ENCODE results near the gene KIF19. TPM values are rescaled to one million over a fixed set of nuclear protein-coding genes. Genes with fewer than 3 reads are reported as not detected.
"Not testable (repeated sequence)": the region's sequence is repeated elsewhere in the genome, so short reads cannot be mapped to it uniquely, and the experiment has no call there.

Gene KIF19
- polyA plus RNA-seq, 6 donors from 2014 or later: not detected

DNA sequence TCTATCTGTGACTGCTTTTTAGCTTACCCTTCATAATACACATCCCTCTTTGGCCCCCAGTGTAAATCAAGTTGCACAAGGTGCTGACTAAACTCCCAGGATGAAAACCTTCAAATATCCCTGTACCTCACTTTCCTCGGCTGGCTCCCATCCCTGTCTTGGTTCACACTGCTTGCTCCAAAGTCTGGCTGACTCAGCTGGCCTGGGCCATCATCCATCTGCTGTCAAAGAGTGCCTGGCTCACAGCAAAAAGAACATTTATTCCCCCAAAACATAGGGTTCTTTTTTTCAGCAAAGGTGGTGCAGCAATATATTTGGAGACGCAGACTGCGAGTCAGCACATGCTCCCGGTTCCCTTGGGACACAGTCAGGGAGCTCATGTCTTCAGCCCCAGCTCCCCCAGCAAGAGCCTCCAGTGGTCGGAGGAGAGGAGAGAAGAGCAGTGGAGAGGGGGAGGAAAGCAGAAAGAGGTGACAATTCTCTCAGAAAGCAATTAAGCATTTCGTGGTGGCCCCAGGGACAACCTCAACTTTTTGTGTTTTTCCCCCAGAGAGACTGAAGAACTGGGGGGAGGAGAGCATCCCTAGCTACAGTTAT lies 67.4 kb downstream of the KIF19 start:
- DNase-seq: no peak
- no peak overlapping the region for H3K27ac Mint-ChIP-seq
- peaks cover 10 to 34% (median 27%) of the 10 kb centered on the region in 3 donors for H3K27me3 Mint-ChIP-seq
- no peak for ATAC-seq (ENCODE audit: low read depth in 2 of 2)
- H3K9me3 Mint-ChIP-seq: peaks cover 0 to 10% (median 0%) of the 10 kb centered on the region in 7 donors
- H3K4me1 Mint-ChIP-seq: no peaks in the 10 kb centered on the region
- H3K36me3 Mint-ChIP-seq: peaks cover 0 to 5% of the 10 kb centered on the region in 2 donors
- H3K4me3 Mint-ChIP-seq: no peak overlapping the region

DNA sequence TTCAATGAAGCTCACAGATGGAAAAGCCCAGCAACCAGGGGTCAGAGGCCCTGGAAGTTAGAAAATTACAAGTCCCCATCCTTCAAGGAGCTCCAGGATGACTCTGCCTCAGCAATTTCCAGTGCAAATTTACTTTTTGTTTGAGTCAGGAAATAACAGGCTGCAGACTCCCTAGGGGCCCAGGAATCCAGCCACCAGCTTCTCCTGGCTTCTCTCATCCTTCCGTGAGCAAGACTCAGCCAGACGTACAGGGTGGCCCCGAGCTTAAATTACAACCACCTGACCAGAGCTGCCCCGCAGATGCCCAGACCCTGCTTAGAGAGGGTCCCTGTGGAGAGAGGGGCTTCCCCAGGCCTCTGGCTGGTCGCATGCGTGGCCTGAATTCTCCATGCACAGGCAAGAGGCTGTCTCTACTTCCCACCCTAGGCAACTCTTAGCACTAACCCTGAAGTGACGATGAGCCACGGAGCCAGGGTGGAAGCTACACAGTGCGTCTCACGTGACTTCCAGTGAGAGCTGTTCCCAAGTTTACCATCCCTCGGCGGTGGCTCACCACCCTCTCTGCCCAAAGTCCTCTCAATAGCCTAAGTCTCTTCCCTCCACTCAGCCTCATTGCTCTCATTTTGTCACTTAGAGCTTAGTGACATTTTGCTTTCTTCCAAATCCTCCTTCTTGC lies 68.4 kb downstream of the KIF19 start:
- DNase-seq (no peak), ATAC-seq (ENCODE audit: low read depth in 2 of 2) (no peak)
- H3K27ac Mint-ChIP-seq: no peak overlapping the region

DNA sequence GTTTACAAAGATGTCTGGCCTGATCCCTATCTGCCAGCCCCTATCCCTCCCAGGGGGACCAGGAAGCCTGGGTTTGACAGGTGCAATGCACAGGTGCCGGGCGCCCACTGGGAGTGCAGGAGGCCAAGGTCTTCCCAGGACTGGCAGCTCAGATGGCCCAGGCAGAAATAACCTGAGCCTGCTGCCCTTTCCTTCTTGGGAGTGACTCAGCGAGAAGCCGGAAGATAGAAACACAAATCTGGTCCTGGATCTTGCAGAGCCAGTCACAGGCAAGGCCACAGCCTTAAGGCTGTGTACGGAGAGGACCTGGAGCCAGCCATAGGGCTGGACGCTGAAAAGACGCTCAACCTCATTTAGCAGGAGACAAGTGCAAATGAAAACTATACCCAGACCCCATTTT lies 69.0 kb downstream of the KIF19 start:
- DNase-seq (no peak), ATAC-seq (ENCODE audit: low read depth in 2 of 2) (no peak)
- peaks cover 0 to 5% of the 10 kb centered on the region in 2 donors for H3K36me3 Mint-ChIP-seq
- H3K27me3 Mint-ChIP-seq: peaks cover 10 to 23% (median 22%) of the 10 kb centered on the region in 3 donors
- H3K4me3 Mint-ChIP-seq: no peak overlapping the region
- H3K4me1 Mint-ChIP-seq: no peaks in the 10 kb centered on the region
- no peak overlapping the region for H3K27ac Mint-ChIP-seq
- H3K9me3 Mint-ChIP-seq: peaks cover 0 to 16% (median 1%) of the 10 kb centered on the region in 7 donors

More for the DNA sequence above, 68.4 kb downstream of the KIF19 start:
- H3K4me1 Mint-ChIP-seq: no peaks in the 10 kb centered on the region
- H3K36me3 Mint-ChIP-seq: peaks cover 0 to 5% of the 10 kb centered on the region in 2 donors
- H3K4me3 Mint-ChIP-seq: no peak overlapping the region
- H3K27me3 Mint-ChIP-seq: peaks cover 10 to 28% (median 27%) of the 10 kb centered on the region in 3 donors
- peaks cover 0 to 10% (median 0%) of the 10 kb centered on the region in 7 donors for H3K9me3 Mint-ChIP-seq

DNA sequence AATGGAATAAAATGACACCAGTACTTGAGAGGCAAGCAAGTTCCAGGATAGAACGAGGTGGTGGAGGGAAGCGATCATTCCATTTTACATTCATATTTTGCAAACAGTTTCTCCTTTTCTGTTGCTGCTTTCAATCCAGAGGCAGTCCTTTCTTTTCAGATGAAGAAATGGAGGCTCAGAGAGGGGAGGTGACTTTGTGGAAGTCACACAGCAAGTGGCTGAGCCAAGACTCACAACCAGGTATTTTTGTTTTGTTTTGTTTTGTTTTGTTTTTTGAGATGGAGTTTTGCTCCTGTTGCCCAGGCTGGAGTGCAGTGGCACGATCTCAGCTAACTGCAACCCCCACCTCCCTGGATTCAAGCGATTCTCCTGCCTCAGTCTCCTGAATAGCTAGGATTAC lies 70.5 kb downstream of the KIF19 start:
- H3K27ac Mint-ChIP-seq: no peak overlapping the region
- no peaks in the 10 kb centered on the region for H3K4me1 Mint-ChIP-seq
- H3K27me3 Mint-ChIP-seq: peaks cover 6 to 22% (median 19%) of the 10 kb centered on the region in 3 donors
- ATAC-seq (ENCODE audit: low read depth in 2 of 2): no peak
- H3K9me3 Mint-ChIP-seq: peaks cover 0 to 9% (median 2%) of the 10 kb centered on the region in 7 donors
- no peak for DNase-seq
- no peak overlapping the region for H3K4me3 Mint-ChIP-seq
- H3K36me3 Mint-ChIP-seq: peaks cover 0 to 2% of the 10 kb centered on the region in 2 donors

DNA sequence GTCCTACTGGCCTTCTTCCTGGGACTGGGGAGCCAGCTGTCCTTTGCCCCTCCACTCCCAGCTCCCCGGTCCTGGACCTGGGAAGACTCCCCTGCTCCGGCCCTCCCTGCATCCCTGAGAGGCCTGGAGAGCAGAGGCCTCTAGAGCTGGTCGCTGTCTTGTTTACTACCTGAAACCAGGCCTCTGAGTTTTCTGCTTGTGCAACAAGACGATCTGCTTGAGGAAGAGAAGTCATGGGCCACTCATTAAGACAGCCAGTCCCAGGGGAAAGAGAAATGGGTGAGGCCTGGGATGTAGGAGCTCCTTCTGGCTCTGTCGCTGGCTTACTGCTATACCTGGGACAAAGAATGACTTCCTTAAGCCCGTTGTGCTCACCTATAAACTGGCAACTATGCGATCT lies 76.0 kb downstream of the KIF19 start:
- ATAC-seq (ENCODE audit: low read depth in 2 of 2) (no peak), DNase-seq (no peak)
- Mint-ChIP-seq H3K27me3 (peaks cover 13 to 26% (median 26%) of the 10 kb centered on the region in 3 donors), H3K4me1 (no peaks in the 10 kb centered on the region), H3K4me3 (no peak overlapping the region), H3K36me3 (no peaks in the 10 kb centered on the region), H3K27ac (peak overlapping the region in 1 of 6 donors; percentile 28), H3K9me3 (peaks cover 0 to 7% (median 0%) of the 10 kb centered on the region in 7 donors)

DNA sequence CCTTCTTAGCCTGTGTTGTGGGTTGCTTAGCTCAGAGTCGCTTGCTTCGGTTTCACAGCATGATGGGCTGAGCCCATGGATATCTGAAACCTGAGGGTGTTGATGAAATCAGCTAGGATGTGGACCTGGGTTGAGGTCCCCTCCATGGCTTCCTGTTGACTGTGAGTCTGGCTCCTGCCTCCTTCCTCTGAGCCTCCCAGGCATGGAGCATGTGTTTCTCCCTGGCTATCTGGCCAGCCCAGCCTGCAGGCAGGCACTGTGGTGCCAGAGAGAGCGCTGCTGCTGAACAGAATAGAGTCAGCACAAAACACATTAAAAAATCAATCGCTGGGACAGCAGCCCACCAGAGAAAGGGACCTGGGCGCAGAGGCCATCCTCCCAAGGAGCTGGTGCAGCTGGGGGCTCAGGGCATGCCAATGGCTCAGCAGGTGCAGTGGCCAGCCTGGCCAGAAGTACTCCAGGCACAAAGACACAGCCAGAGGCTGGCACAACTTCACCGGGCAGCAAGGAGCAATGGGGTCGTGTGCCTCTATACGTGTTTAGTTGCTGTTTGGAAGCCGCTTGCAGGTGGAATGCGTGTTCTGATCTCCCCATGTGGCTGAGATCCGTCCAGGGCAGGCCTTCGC lies 77.6 kb downstream of the KIF19 start:
- Mint-ChIP-seq H3K27ac (no peak overlapping the region), H3K9me3 (peaks cover 0 to 7% (median 0%) of the 10 kb centered on the region in 7 donors), H3K36me3 (no peaks in the 10 kb centered on the region), H3K4me3 (no peak overlapping the region), H3K4me1 (no peaks in the 10 kb centered on the region), H3K27me3 (peaks cover 13 to 30% (median 26%) of the 10 kb centered on the region in 3 donors)
- DNase-seq (no peak), ATAC-seq (ENCODE audit: low read depth in 2 of 2) (no peak)

DNA sequence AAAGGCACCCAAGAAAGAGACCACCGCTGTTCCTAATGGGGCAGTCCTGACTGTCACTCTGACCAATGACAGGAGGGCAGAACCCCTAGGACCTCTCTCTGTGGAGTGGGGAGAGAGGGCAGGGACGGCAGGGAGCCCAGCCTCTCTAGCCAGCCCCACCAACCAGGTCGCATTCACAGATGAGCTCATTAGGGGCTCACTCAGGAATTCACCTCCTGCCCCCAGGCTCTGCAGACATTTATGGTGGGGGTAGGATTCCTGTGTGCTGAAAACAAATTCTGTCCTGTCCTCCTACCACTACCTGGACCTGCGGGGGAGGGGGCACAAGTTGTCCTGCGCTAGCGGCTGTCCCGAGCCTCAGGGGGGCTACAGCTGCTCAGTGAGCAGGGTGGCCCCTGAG lies 78.2 kb downstream of the KIF19 start:
- H3K27me3 Mint-ChIP-seq: peaks cover 13 to 30% (median 26%) of the 10 kb centered on the region in 3 donors

DNA sequence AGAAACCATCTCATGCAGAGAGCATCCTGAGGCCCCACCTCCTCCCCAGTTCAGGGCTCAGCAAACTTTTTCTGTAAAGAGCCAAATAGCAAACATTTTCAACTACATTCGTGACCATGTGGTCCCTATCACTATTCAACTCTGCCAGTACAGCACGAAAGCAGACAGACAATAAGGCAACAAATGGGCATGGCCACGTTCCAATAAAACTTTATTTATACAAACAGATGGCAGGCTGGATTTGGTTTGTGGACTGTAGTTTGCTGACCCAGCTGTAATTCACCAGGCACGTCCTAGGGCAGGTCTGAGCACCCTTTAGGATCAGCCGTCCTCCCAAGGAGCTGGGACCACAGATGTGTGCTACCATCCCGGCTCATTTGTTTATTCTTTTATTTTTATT lies 78.8 kb downstream of the KIF19 start:
- ATAC-seq (ENCODE audit: low read depth in 2 of 2): no peak
- Mint-ChIP-seq H3K27me3 (peaks cover 13 to 30% (median 26%) of the 10 kb centered on the region in 3 donors), H3K36me3 (no peaks in the 10 kb centered on the region), H3K4me1 (no peaks in the 10 kb centered on the region), H3K9me3 (peaks cover 0 to 4% (median 0%) of the 10 kb centered on the region in 7 donors), H3K4me3 (no peak overlapping the region), H3K27ac (no peak overlapping the region)
- no peak for DNase-seq

More for the DNA sequence above, 78.2 kb downstream of the KIF19 start:
- Mint-ChIP-seq H3K27ac (no peak overlapping the region), H3K4me1 (no peaks in the 10 kb centered on the region), H3K4me3 (no peak overlapping the region), H3K36me3 (no peaks in the 10 kb centered on the region), H3K9me3 (peaks cover 0 to 7% (median 0%) of the 10 kb centered on the region in 7 donors)
- no peak for DNase-seq
- no peak for ATAC-seq (ENCODE audit: low read depth in 2 of 2)

DNA sequence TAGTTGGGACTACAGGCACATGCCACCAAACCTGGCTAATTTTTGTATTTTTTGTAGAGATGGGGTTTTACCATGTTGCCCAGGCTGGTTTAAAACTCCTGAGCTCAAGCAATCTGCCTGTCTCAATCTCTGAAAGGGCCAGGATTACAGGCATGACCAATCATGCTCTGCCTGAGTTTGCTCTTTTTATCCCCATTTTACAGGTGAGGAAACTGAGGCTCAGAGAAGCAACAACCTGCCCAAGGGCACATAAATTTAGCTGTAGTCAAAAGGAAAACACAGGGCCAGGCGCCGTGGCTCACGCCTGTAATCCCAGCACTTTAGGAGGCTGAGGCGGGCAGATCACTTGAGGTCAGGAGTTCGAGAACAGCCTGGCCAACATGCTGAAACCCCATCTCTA lies 79.3 kb downstream of the KIF19 start:
- H3K27me3 Mint-ChIP-seq: peaks cover 13 to 30% (median 26%) of the 10 kb centered on the region in 3 donors
- H3K27ac Mint-ChIP-seq, H3K4me1 Mint-ChIP-seq: not testable (repeated sequence)

More for the DNA sequence above, 79.3 kb downstream of the KIF19 start:
- not testable (repeated sequence) for H3K4me3 Mint-ChIP-seq; H3K36me3 Mint-ChIP-seq; DNase-seq; ATAC-seq (ENCODE audit: low read depth in 2 of 2); H3K9me3 Mint-ChIP-seq

Other genes with a start within 250 kb of the KIF19 start
- 1,000 to 10,000 TPM; 1,035 to 2,004 (median 1,907) TPM for gene RPL38, start 122.5 kb upstream of the KIF19 start, polyA plus RNA-seq (ENCODE audit: low read depth in 6 of 6)
- 1 to 10 TPM in 4 of 6 donors, under 1 TPM in 2; 0.57 to 2.0 (median 1.1) TPM for gene TTYH2, start 112.7 kb upstream of the KIF19 start, polyA plus RNA-seq (ENCODE audit: low read depth in 6 of 6)
- gene DNAI2, start 52.0 kb upstream of the KIF19 start, polyA plus RNA-seq (ENCODE audit: low read depth in 6 of 6): not detected
- not detected for gene BTBD17, start 35.6 kb downstream of the KIF19 start, polyA plus RNA-seq (ENCODE audit: low read depth in 6 of 6)
- not detected for gene GPR142, start 41.3 kb downstream of the KIF19 start, polyA plus RNA-seq (ENCODE audit: low read depth in 6 of 6)
- gene GPRC5C, start 105.9 kb downstream of the KIF19 start, polyA plus RNA-seq (ENCODE audit: low read depth in 6 of 6): under 1 TPM in 2 of 6 donors, not detected in 4; 0.20 to 0.48 TPM
- gene CD300A, start 140.4 kb downstream of the KIF19 start, polyA plus RNA-seq (ENCODE audit: low read depth in 6 of 6): 1 to 10 TPM in 5 of 6 donors, not detected in 1; 1.2 to 2.3 (median 1.6) TPM
- under 1 TPM in 3 of 6 donors, not detected in 3; 0.14 to 0.60 (median 0.24) TPM for gene CD300LB, start 205.2 kb downstream of the KIF19 start, polyA plus RNA-seq (ENCODE audit: low read depth in 6 of 6)
- 1 to 10 TPM in 1 of 6 donors, under 1 TPM in 4, not detected in 1; 0.20 to 1.5 (median 0.25) TPM for gene CD300C, start 219.9 kb downstream of the KIF19 start, polyA plus RNA-seq (ENCODE audit: low read depth in 6 of 6)
- 1 to 10 TPM in 1 of 6 donors, under 1 TPM in 1, not detected in 4; 0.94 to 1.1 TPM for gene CD300H, start 241.3 kb downstream of the KIF19 start, polyA plus RNA-seq (ENCODE audit: low read depth in 6 of 6)

Measured in naive B cell (primary cell).